ENCODE measurements around the gene KLF13.

Gene KLF13

DNA sequence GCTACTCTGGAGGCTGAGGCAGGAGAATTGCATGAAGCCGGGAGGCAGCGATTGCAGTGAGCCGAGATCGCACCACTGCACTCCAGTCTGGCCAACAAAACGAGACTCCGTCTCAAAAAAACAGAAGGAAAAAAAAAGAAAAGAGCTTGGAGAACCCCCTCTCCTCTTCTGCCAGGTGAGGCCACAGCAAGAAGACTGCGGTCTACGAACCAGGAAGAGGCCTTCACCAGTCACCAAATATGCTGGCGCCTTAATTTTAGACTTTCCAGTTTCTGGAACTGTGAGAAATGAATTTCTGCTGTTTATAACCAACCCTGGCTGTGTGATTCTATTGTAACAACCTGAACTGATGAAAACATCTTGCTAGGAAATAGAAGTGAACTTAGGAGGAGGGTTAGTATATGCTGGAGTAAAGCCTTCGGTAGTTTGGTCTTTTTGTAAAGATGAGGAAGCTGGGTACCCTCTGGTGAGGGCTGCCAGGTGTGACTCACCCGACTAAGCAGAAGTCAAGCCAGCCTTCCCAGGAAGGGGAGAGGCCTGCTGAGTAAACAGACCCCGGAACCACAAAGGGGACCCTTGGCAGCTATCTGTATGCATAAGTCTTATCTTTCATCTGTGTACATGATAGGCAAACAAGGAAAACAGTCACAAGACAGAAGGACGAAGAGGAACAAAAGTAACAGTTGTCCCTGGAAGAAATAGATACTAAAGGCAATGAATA is 78.7 kb downstream of the KLF13 start:
- DNase-seq: no peak

DNA sequence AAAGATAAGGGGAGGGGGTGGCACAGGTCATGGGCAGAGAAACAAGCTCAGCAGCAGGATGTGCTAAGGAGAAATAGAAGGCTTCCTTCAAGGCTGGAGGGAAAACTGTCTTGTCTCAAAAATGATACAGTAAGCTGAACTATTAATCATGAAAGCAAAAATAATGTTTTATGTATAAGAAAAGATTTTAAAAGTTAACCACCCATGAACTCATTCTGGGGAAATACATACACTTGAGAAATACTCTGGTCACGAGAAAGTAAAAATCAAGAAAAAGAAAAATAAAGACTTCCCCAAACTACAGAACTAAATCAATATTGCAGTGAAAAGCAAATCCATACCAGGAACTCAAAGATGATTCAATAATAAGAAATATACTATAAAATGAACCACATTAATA is 80.7 kb downstream of the KLF13 start:
- DNase-seq: no peak

DNA sequence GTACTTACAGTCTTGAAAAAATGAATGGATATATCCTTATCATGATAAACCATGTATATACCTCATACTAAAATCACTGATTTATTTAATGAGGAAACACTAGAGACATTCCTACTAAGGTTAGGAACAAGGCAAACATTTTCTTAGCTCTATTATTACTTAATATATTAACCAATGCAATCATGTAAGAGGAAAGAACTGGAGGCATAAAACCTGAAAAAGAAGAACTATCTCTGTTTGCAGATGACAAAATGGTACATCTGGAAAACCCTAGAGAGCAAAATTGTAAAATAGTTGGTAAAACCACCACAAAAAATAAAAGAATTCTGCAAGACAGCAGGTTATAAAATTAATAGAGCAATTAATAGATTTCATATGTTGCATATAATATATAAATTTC is 81.2 kb downstream of the KLF13 start:
- DNase-seq: no peak

DNA sequence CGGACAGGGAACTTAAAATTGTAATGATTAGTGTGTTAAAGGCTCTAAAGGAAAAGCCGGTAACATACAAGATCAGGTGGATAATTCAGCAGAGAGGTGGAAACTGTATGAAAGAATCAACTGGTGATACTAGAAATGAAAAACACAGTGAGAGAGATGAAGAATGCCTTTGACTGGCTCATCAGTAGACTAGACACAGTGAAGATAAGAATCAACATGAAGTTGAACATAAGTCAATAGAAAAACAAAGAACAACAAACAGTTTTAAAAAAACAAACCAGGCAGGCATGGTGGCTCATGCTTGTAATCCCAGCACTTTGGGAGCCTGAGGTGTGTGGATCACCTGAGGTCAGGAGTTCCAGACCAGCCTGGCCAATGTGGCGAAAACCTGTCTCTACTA is 82.1 kb downstream of the KLF13 start:
- DNase-seq: no peak

DNA sequence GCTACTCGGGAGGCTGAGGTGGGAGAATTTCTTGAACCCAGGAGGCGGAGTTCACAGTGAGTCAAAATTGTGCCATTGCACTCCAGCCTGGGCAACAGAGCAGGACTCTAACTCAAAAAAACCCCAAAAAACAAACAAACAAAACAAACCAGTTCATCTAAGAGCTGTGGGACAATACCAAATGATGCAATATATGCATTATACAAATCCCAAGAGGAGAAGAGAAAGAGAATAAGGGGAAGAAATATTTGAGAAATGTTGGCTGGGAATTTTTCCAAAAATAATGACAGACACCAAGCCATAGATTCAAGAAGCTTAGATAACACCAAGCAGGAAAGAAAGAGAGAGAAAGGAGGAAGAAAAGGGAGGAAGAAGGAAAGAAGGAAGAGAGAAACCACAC is 82.5 kb downstream of the KLF13 start:
- no peak for DNase-seq

DNA sequence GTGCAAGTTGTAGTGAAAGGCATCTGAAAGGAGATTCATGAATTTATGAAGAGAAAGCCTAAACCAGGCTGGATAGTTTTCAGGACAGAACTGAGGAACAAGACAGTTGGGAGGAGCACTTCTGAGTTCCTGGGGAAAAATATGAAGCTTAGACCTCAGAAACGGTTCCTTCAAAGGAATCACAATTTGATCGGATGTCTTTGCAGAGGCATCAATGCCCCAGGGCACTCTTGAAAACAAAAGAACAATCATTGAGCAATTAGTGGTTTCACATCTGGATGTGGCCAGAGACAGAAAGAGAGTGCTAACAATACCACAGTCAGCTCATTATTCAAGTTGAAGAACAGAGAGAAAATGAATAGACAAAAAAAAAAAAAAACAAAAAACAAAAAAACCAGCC is 86.2 kb downstream of the KLF13 start:
- no peak for DNase-seq

DNA sequence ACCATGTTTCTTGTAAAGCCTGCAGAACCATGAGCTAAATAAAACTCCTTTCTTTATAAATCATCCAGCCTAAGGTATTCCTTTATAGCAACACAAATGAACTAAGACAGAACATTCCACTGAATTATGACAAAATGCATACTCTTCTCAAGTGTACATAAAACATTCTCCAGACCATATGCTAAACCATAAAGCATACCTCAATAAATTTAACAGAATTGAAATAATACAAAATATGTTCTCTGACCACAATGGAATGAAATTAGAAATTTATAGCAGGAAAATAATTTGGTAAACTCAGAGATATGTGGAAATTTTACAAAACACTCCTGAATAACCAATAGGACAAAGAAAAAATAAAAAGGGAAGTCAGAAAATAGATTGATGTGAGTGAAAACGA is 88.6 kb downstream of the KLF13 start:
- DNase-seq: no peak

DNA sequence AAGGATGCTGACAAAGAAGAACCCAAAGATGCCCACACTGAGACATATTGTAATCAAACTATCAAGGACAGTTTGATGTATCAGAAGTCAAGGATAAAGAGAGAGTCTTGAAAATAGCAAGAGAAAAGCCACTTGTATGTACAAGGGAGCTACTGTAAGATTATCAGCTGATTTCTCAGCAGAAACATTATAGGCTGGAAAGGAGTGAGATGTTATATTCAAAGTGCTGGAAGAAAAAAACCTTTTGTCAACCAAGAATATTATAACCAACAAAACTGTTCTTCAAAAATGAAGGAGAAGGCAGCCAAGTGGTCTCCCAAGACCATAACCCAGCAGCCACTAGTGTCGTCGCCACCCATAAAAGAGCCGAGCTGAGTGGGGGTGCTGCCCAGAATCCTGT is 93.2 kb downstream of the KLF13 start:
- DNase-seq: no peak

DNA sequence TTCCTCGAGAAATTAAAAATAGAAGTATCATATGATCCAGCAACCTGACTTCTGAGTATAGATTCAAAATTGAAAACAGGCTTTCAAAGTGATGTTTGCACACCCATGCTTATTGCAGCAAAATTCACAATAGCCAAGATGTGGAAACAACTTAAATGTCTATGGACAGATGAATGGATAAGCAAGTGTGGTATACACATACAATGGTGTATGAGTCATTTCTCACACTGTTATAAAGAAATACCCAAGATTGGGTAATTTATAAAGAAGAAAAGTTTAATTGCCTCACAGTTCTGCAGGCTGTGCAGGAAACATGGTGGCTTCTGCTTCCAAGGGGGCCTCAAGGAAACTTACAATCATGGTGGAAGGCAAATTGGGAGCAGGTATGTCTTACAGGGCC is 100.8 kb downstream of the KLF13 start:
- no peak for DNase-seq

Measured in NCI-H774 (cell line).